GM19372 (cell line): Measurements from ENCODE around the gene KCTD14.

ENCODE experiments used
- ATAC-seq: cut with Tn5 transposase; IDR thresholded peaks from one replicate; pipeline ENCODE4 v1.9.1; 2021; ENCODE audit warnings: mild to moderate bottlenecking, low read depth, moderate library complexity; ENCODE audit not compliant: unreplicated experiment

KCTD14 gene

GRCh38 chr11:77967753-77968152 lies 55.3 kb downstream of the KCTD14 start:
- ATAC-seq = no peak

- ATAC-seq = no peak
Measured at GRCh38 chr11:77967121-77967520, 56.0 kb downstream of the KCTD14 start.

DNA sequence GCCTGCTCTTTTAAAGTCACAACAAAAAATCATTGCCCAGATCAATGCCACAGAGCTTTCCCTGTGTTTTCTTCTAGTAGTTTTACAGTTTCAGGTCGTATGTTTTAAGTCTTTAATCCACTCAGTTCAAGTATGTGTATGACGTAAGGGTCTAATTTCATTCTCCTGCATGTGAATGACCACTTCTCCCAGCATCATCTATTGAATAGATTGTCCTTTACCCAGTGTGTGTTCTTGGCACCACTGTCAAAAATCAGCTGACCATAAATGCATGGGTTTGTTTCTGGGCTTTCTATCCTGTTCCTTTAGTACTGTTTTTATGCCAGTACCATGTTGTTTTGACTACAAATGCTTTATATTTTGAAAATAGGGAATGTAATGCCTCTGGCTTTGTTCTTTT lies 56.7 kb downstream of the KCTD14 start:
- no peak for ATAC-seq
